Hepatocyte (in vitro differentiated cells): ENCODE measurements around the gene EFNB2. TPM values are rescaled to one million over a fixed set of nuclear protein-coding genes. Genes with fewer than 3 reads are reported as not detected.

Source experiments
- DNase-seq: peaks from one replicate; pipeline ENCODE4 v3.0.0-alpha.2; 2016; ENCODE audit warnings: low spot score
- H2AFZ ChIP-seq: fragments of 200-600 bp; sonication (generic); 2 replicates; pipeline ENCODE4 v1.6.0; 2016; ENCODE audit warnings: antibody characterized with exemption, mild to moderate bottlenecking
- H3K27ac ChIP-seq: fragments of 200-600 bp; sonication (generic); 2 replicates; pipeline ENCODE4 v1.5.1; 2016; ENCODE audit warnings: mild to moderate bottlenecking
- H3K27me3 ChIP-seq: fragments of 200-600 bp; sonication (generic); 2 replicates; pipeline ENCODE4 v1.6.1; 2016
- H3K36me3 ChIP-seq: fragments of 200-600 bp; sonication (generic); replicated peaks from 2 replicates; pipeline ENCODE4 v1.5.1; 2016; ENCODE audit warnings: low read depth; ENCODE audit not compliant: insufficient read depth
- H3K4me1 ChIP-seq: fragments of 200-600 bp; sonication (generic); 2 replicates; pipeline ENCODE4 v1.5.1; 2016; ENCODE audit warnings: mild to moderate bottlenecking, moderate library complexity; ENCODE audit not compliant: insufficient read depth
- H3K4me2 ChIP-seq: fragments of 200-600 bp; sonication (generic); 2 replicates; pipeline ENCODE4 v1.6.0; 2016
- H3K4me3 ChIP-seq: fragments of 200-600 bp; sonication (generic); 2 replicates; pipeline ENCODE4 v1.5.1; 2016; ENCODE audit warnings: mild to moderate bottlenecking
- H3K79me2 ChIP-seq: fragments of 200-600 bp; sonication (generic); 2 replicates; pipeline ENCODE4 v1.6.0; 2017; ENCODE audit warnings: mild to moderate bottlenecking
- H3K9me2 ChIP-seq: fragments of 200-600 bp; sonication (generic); replicated peaks from 2 replicates; pipeline ENCODE4 v1.6.0; 2017; ENCODE audit warnings: mild to moderate bottlenecking; ENCODE audit not compliant: insufficient read depth
- H3K9me3 ChIP-seq: fragments of 200-600 bp; sonication (generic); 2 replicates; pipeline ENCODE4 v1.5.1; 2016; ENCODE audit warnings: low read depth, mild to moderate bottlenecking
- H4K20me1 ChIP-seq: fragments of 200-600 bp; sonication (generic); 2 replicates; pipeline ENCODE4 v1.6.0; 2016; ENCODE audit warnings: mild to moderate bottlenecking; ENCODE audit not compliant: insufficient read depth, poor library complexity, severe bottlenecking
- EZH2 ChIP-seq: fragments of 200-600 bp; sonication (generic); IDR thresholded peaks from 2 replicates; pipeline ENCODE4 v1.6.1; 2016; ENCODE audit warnings: antibody characterized with exemption, mild to moderate bottlenecking, borderline replicate concordance
- EZH2phosphoT487 ChIP-seq: fragments of 200-600 bp; sonication (generic); IDR thresholded peaks from one replicate; pipeline ENCODE4 v1.6.1; 2018; ENCODE audit warnings: antibody characterized with exemption, mild to moderate bottlenecking, low read depth, moderate library complexity; ENCODE audit not compliant: unreplicated experiment, severe bottlenecking
- WGBS: methylation state at CpG from one replicate; pipeline ENCODE4 v1.1.6; 2016; ENCODE audit warnings: low lambda C conversion rate; ENCODE audit errors: missing lambda C conversion rate; 5-methylcytosine and 5-hydroxymethylcytosine counted together
- polyA plus RNA-seq: library from polyadenylated mRNA; unstranded; fragments of >200 nt; fragmentation: Nextera tagmentation; extraction: Ambion mirVana; gene quantifications from 2 replicates; pipeline ENCODE4 v1.2.1, GENCODE V29; 2016
- total RNA-seq: library from RNA; depleted of rRNA; stranded (reverse); fragments of >200 nt; gene quantifications from 2 replicates; pipeline ENCODE4 v1.2.3, GENCODE V29; 2014
- TF ChIP-seq, protein P1 (sequence below): fragments of 200-600 bp; sonication (generic); IDR thresholded peaks from 2 replicates; pipeline ENCODE4 v1.5.1; 2016; ENCODE audit warnings: antibody characterized with exemption, mild to moderate bottlenecking; ENCODE audit not compliant: poor library complexity

EFNB2 gene
- total RNA-seq (59.6 and 63.3 TPM in 2 replicates), polyA plus RNA-seq (57.7 and 62.4 TPM in 2 replicates)

DNA sequence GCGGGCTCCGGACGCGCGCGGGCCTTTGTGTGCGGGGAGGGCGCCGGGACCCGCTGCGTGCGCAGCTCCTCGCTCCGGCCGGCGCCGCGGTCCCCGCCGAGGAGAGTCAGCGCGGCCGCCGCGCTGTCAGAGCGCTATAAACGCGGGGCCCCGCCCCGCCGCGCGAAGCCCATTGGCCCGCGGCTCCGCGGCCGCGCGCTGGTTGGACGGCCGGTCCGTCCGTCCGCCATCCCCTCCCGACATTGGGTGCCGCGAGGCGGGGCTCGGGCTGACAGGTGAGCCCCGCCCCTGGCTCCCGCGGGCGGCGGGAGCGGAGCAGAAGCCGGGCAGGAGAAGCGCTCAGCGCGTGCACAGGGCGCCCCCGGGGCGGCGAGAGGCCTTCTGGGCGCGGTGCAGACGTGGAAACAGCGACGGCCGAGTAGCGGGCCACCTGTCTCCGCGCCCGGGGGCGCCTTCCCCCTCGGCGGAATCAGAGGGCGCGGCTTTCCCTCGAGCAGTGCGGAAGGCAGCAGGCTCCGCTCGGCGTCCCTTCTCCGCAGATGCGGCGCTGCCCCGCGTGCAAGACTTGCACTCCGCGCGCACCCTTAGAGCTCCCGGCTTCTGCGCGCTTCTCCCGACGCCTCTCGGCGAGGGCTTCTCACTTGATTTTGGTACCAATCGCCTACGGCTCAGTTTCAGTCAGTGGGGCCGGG is at the start of gene EFNB2:
Gene EFNB2, minus strand, starts transcription at position 111 of the 692 bp plus-strand sequence. CDS start 698 bp downstream, outside the sequence.
- H3K36me3 ChIP-seq, result no peaks in the 10 kb centered on the region
- H3K27me3 ChIP-seq, result no peaks in the 10 kb centered on the region
- peaks cover 13% of the 10 kb centered on the region for H4K20me1 ChIP-seq
- DNase-seq, result peak; percentile 98
- peaks cover 39% of the 10 kb centered on the region for H3K79me2 ChIP-seq
- H2AFZ ChIP-seq, result peak within 1 kb of the TSS; percentile 82
- H3K4me1 ChIP-seq, result peaks cover 17% of the 10 kb centered on the region
- peak within 1 kb of the TSS; percentile 99 for H3K4me2 ChIP-seq
- peak within 1 kb of the TSS; percentile 82 for H3K27ac ChIP-seq
- peak within 1 kb of the TSS; percentile 71 for H3K4me3 ChIP-seq
- WGBS, result under 1% methylated on average over 64 of the region's 102 CpGs
- no peaks in the 10 kb centered on the region for H3K9me3 ChIP-seq
- TF ChIP-seq EZH2 (no peak), EZH2phosphoT487 (no peak)
- TF ChIP-seq, protein P1, sequence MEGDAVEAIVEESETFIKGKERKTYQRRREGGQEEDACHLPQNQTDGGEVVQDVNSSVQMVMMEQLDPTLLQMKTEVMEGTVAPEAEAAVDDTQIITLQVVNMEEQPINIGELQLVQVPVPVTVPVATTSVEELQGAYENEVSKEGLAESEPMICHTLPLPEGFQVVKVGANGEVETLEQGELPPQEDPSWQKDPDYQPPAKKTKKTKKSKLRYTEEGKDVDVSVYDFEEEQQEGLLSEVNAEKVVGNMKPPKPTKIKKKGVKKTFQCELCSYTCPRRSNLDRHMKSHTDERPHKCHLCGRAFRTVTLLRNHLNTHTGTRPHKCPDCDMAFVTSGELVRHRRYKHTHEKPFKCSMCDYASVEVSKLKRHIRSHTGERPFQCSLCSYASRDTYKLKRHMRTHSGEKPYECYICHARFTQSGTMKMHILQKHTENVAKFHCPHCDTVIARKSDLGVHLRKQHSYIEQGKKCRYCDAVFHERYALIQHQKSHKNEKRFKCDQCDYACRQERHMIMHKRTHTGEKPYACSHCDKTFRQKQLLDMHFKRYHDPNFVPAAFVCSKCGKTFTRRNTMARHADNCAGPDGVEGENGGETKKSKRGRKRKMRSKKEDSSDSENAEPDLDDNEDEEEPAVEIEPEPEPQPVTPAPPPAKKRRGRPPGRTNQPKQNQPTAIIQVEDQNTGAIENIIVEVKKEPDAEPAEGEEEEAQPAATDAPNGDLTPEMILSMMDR, result no peak
- H3K9me2 ChIP-seq, result no peaks in the 10 kb centered on the region

DNA sequence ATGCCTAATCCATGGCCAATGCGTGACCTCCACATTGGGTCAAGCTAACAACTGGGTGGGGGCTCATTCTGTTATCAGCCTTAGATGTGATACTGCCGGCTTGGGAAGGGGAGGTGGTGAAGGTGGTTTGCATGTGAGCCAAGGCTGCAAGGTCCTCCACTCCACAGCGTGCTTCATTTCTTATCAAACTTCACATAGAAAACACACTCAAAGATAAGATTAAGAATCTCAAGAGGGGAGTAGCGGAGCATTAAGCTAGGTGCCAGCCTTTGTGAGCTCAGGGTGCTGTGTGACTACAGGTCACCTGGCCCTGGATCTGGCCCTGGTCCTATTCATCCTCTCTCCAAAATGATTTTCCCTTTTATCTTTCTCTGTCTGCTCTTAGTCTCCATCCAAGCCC is 45.8 kb upstream of the EFNB2 start:
- Histone ChIP-seq H3K9me2 (no peaks in the 10 kb centered on the region), H2AFZ (no peak overlapping the region), H3K4me3 (no peak overlapping the region), H3K27ac (no peak overlapping the region), H3K4me2 (no peak overlapping the region), H3K27me3 (no peaks in the 10 kb centered on the region), H3K36me3 (no peaks in the 10 kb centered on the region), H3K4me1 (peaks cover 8% of the 10 kb centered on the region), H4K20me1 (no peaks in the 10 kb centered on the region), H3K79me2 (no peaks in the 10 kb centered on the region), H3K9me3 (no peaks in the 10 kb centered on the region)
- TF ChIP-seq, protein P1, result no peak
- no peak for TF ChIP-seq EZH2phosphoT487
- TF ChIP-seq EZH2, result no peak
- no peak for DNase-seq
- 56% methylated on average over 4 of the region's 4 CpGs for WGBS

DNA sequence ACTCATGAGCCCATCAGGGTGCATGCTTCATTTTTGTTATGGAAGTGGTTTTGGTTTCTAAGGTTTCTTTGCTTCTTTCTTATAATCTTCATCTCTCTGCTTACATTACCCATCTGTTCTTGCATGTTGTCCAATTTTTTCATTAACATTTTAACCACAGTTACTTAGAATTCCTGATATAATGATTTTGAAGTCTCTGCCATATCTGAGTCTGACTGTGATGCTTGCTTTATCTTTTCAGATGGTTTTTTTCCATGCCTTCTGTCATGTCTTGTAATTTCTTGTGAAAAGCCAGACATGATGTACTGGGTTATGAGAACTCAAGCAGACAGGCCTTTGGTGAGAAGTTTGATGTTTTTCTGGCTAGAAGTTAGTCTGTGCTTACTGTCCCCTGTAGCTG is 40.4 kb upstream of the EFNB2 start:
- no peak for DNase-seq
- Histone ChIP-seq H3K27ac (no peak overlapping the region), H2AFZ (no peak overlapping the region), H4K20me1 (no peaks in the 10 kb centered on the region), H3K79me2 (no peaks in the 10 kb centered on the region), H3K9me3 (no peaks in the 10 kb centered on the region), H3K4me2 (no peak overlapping the region), H3K4me1 (peaks cover 2% of the 10 kb centered on the region), H3K9me2 (no peaks in the 10 kb centered on the region), H3K36me3 (no peaks in the 10 kb centered on the region), H3K4me3 (no peak overlapping the region), H3K27me3 (no peaks in the 10 kb centered on the region)
- TF ChIP-seq EZH2phosphoT487 (no peak), EZH2 (no peak)
- TF ChIP-seq, protein P1, result no peak

DNA sequence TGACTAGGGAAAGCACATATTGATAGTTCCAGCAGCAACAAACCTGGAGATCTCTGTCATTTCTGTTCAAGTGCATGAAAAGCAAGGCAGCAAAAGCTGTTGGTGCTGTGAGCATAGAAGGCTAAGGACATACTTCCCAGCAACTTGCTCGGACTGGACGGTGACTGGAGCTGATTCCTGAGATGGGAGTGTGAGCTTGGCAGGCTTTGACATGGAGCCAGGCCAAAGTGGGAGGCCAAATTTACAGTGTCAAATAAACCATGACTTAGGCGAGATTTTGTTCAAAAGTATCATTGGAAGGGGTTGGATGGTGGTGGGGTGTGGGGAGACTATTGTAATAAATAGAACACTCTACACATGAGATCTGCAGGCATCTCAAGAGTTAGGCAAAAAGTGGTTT is 38.4 kb upstream of the EFNB2 start:
- H3K27ac ChIP-seq, result no peak overlapping the region
- no peaks in the 10 kb centered on the region for H3K79me2 ChIP-seq
- no peaks in the 10 kb centered on the region for H3K27me3 ChIP-seq
- no peak for DNase-seq
- no peaks in the 10 kb centered on the region for H3K36me3 ChIP-seq
- H4K20me1 ChIP-seq, result no peaks in the 10 kb centered on the region
- H3K4me3 ChIP-seq, result no peak overlapping the region
- H3K4me2 ChIP-seq, result no peak overlapping the region
- H3K9me2 ChIP-seq, result no peaks in the 10 kb centered on the region
- H3K9me3 ChIP-seq, result no peaks in the 10 kb centered on the region
- H3K4me1 ChIP-seq, result no peaks in the 10 kb centered on the region
- 97% methylated on average over 3 of the region's 3 CpGs for whole genome bisulfite sequencing
- no peak overlapping the region for H2AFZ ChIP-seq
- no peak for TF ChIP-seq EZH2
- TF ChIP-seq, protein P1, result no peak
